Endothelial cell of hepatic sinusoid (primary cell): ENCODE results near the gene MAMLD1.

Experiments
- in situ Hi-C: cut with HindIII; loops from 2 replicates; pipeline ENCODE4 v1.10.0; 2017; ENCODE audit warnings: low sequenced_read_pairs

The MAMLD1 gene, protein sequence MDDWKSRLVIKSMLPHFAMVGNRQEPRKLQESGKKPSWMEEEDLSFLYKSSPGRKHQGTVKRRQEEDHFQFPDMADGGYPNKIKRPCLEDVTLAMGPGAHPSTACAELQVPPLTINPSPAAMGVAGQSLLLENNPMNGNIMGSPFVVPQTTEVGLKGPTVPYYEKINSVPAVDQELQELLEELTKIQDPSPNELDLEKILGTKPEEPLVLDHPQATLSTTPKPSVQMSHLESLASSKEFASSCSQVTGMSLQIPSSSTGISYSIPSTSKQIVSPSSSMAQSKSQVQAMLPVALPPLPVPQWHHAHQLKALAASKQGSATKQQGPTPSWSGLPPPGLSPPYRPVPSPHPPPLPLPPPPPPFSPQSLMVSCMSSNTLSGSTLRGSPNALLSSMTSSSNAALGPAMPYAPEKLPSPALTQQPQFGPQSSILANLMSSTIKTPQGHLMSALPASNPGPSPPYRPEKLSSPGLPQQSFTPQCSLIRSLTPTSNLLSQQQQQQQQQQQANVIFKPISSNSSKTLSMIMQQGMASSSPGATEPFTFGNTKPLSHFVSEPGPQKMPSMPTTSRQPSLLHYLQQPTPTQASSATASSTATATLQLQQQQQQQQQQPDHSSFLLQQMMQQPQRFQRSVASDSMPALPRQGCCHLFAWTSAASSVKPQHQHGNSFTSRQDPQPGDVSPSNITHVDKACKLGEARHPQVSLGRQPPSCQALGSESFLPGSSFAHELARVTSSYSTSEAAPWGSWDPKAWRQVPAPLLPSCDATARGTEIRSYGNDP

DNA sequence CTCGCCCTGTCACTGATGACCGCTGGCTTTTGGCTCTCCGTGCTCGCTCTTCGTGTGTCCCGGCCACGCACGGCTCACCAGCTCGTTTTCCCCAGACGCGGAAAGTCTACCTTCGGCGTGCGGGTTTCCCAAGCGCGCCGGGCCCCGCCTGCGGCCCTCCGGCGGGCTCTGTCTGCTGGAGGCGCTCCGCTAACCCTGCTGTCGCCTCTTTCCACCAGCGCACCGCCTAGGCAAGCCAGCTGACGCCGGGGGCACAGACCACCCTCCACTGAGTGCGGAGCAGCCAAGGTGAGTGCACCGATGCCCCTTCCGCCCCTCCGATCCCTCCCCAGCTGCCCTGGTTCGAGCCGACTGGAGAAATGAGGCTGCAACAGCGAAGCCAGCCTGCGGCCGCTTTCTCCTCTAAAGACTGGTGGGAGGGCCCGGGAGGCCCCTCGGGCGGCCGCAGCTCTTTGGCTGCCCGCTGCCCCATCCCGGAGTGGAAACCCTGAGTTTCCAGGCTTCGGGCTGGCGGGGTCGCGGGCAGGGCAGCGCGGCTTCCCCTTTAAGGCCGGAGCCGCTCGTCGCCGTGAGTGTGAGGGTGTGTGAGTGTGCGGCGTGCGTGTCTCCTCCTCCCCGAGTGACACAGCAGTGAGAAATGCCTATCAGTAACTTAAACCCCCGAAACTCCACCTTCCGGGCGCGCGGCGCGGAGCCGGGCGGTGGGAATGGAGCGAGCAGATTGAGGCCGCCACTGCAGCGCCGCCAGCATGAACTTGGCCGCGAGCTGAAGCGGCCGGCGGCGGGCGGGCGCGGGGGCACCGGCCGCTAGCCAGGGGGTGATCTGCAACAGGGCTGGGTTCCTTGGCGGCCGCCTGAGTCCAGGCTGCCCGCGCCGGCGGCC, at the start of gene MAMLD1:
Gene MAMLD1, plus strand, starts transcription at position 719 of the 883 bp plus-strand sequence. CDS start 82,200 bp downstream, outside the sequence.
- in situ Hi-C loops: no loop called here

DNA sequence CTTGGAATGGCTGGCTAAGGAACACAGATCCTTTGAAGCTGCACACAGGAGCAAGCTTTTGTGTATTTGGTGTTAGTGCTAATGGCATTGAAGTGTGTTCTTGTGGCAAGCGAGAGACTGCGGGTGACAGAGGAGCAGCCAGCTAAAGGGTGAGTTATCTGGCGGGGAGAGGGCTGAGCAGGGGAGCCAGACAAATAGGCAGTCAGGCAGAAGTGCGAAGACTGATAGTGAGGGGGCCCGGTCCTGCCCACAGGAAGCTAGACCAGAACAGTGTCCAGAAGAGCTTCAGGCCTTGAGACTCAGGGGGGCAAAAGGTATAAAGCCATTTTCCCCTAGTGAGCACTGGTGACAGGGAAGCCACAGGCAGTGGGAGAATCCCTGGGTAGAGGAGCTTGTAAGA, 49.6 kb upstream of the MAMLD1 start:
- in situ Hi-C loops: no loop called here

DNA sequence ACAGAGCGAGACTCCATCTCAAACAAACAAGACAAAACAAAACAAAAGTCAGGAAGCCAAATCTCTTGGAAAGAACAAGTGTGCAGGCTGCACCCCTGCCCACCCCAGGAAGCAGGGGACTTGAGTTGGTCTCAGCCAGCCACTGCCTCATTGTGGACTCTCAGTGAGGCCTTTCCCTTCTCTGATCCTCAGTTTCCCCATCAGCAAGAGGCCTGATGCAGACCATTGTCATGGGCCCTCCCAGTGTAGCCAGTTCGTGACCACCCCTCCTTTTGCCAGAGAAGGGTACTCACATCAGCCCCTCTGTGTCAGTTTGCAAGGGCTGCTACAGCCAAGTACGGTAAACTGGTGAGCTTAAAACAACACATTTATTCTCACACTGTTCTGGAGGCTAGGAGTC, 48.9 kb upstream of the MAMLD1 start:
- in situ Hi-C loops: no loop called here

DNA sequence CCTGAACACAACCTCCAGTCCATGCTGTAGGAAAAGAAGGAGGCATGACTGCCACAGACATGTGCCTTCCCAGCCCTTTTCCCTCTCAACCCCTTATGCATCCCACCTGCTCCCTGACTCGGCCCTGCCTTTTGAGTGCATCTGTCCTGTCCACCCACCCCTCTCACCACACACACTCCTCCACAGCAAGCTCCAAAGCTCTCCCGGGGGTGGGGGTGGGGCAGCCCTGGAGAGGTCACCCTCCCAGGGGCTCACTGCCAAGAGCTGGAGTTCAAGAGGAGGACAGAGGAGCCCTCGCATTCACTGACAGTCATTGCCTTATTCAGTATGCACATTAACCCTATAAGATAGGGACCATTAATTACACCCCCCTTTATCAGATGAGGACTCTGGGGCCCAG, 46.6 kb upstream of the MAMLD1 start:
- in situ Hi-C loops: no loop called here

DNA sequence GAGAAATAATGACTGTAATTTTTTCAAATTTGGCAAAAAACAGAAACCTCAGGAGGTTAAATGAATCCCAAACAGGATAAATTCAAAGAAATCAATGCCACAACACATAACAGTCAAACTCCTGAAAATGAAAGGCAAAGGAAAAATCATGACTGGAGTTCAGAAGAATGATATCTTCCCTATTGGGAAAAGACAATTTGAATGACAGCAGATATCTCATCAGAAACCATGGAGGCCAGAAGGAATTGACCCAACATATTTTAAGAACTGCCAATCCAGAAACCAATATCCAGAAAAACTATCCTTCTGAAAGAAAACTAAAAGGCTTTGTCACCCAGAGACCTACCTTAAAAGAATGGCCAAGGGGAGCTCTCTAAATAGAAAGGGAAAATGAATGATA, 40.1 kb upstream of the MAMLD1 start:
- in situ Hi-C loops: no loop called here

DNA sequence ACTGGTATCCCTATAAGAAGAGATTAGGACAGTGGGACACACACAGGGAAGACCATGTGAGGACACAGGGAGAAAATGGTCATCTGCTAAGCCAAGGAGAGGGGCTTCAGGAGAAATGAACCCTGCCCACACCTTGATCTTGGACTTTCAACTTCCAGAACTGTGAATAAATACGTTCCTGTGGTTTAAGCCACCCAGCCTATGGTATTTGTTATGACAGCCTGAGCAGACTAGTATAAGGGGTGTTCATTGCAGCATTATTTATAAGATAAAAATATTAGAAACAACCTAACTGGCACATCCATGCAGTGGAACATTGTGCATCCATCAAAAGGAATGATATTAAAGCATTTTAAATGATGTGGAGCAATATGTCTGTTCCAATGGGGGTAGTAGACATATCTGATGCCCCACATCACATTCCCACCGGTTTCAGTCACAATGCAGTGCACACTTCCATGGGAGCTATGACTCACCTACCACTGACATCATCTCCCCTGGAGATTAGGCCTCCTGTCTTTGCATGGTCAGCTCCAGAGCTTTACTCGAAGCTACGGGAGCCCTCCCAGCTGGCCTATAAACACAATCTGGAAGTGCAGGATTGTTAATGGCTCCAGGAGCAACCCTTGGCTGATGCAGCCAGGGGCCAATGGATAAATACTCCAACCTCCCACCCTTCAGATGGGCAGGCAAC, 38.9 kb upstream of the MAMLD1 start:
- in situ Hi-C loops: no loop called here

DNA sequence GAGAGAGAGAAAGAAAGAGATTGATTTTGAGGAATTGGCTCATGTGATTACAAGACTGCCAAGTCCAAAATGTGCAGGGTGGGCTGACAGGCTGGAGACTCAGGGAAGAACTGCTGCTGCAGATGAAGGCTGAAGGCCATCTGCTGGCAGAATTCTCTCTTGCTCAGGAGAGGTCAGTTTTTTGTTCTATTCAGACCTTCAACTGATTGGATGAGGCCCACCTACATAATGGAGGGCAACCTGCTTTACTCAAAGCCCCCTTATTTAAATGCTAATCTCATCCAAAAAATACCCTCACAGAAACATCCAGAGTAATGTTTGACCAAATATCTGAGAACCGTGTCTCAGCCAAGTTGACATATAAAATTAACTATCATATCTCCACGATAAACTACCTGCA, 38.2 kb upstream of the MAMLD1 start:
- in situ Hi-C loops: loop anchor here (25.0 kb wide), 1 partner anchor 363 kb away; no protein-coding TSS in a partner anchor

DNA sequence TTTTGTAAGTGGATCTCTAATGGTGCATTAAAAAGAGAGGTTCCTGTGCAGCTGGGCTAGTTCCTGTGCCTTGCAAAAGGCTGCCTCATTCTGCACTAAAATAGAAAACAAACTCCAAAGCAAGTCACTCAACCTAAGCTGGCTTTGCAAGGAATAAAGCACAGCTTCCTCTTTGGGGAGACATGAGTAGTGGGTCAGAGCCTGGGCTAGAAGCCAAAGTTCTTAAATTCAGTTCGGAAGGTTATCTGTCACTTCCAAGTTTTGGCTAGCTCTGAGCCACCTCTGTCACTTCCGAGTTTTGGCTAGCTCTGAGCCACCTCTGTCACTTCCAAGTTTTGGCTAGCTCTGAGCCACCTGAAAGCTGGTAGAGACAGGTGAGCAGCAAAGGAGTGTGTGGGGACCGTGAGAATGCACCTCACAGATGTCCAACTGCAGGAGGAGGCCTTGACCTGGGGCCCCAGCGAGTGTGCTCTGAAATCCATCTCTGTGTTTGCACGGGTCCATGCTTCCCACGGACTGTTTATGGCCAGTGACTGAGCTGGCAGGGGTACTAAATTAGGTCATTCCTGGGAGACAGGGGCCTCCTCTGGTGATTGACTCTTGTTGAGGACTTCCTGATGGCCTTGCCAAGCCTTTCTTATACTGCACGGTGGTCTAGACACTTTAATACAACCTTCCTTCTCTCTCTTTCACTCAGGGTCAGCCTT, 36.4 kb upstream of the MAMLD1 start:
- in situ Hi-C loops: loop anchor here (25.0 kb wide), 1 partner anchor 364 kb away; no protein-coding TSS in a partner anchor

DNA sequence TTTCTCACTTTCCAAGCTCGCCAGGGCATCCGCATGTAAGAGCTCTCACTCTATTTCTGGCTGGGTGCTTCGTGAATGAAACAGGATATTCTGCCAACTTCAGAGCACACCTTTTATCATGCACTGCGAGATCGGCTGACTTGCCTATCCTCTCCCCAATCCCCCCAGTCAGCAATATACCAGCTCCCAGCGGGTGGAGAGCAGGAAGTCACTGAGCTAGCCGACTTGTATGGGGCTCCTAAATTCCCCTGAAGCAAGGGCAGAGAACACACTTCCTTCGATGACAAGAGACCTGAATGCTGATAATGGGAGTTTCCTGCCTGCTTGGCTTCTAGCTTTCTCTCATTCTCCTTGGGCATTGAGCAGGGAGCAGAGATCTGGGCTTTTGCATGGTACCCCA, 33.8 kb upstream of the MAMLD1 start:
- in situ Hi-C loops: loop anchor here (25.0 kb wide), 1 partner anchor 367 kb away; no protein-coding TSS in a partner anchor

DNA sequence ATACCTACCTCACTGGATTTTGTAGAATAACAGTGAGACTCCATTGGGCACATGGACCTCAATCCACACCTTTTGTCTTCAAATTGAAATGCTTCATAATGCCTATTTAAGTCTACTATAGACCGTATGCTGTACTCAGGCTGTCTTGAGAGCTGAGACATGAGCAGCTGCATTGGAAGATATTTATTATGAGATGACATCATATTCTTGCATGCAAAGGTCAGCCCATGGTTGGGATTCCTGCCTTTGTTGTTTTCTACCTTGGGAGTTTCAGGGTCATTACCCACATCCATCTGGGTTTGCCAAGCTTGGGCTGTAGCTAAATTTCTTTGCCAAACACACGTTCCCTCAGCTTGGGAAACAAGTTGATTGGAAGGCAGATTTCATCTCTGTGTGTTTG, 33.2 kb upstream of the MAMLD1 start:
- in situ Hi-C loops: loop anchor here (25.0 kb wide), 1 partner anchor 368 kb away; no protein-coding TSS in a partner anchor

DNA sequence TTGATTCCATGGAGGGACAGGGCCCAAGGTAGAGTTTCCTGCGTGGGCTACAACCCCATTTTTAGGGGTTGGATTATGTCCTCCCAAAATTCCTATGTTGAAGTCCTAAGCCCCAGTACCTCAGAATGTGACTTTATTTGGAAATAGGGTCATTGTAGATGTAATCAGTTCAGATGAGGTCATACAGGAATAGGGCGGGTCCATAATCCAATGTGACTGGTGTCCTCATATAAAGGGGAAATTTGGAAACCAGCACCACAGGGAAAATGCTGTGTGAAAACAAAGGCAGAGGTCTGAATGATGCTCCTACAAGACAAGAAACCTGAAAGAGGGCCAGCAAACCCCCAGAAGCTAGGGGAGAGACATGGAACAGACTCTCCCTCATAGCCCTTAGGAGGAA, 31.1 kb upstream of the MAMLD1 start:
- in situ Hi-C loops: loop anchor here (25.0 kb wide), 1 partner anchor 370 kb away; no protein-coding TSS in a partner anchor

DNA sequence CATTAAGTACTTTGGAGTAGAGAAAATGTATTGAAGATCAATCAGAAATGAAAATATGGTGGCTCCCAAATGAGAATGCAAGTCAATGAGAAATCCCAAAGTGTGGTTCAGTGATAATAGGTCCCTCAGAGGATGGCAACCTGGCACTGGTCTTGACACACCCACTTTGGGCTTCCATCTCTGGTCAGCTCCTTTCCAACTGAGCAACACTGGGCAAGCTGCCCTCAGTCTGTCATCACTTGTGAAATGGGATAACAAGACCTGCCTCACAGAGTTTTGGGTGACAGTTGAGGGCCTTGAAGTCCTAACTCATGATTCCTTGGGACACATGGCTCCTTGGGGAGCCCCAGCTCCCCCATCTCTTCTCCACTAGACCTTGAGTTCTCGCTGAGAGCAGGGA, 29.0 kb upstream of the MAMLD1 start:
- in situ Hi-C loops: loop anchor here (25.0 kb wide), 1 partner anchor 372 kb away; no protein-coding TSS in a partner anchor

DNA sequence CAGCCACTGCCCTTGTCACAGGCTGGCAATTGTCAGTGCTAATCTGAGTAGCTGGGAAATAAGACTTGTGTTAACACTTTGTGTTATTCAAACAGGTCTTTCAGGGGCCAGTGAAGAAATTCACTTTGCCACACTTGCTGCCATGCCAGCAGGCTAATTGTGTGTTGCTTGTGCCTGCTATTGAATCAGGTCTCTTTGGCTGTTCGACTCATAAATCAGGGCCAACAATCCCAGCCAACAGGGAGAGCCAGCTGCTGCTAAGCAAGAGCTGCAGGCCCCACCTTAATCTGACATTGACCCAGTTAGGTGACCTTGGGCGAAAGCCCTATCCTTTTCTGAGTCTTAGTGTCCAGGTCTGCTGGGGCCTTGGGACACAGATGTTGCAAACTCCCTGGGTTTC, 28.1 kb upstream of the MAMLD1 start:
- in situ Hi-C loops: loop anchor here (25.0 kb wide), 1 partner anchor 373 kb away; no protein-coding TSS in a partner anchor

DNA sequence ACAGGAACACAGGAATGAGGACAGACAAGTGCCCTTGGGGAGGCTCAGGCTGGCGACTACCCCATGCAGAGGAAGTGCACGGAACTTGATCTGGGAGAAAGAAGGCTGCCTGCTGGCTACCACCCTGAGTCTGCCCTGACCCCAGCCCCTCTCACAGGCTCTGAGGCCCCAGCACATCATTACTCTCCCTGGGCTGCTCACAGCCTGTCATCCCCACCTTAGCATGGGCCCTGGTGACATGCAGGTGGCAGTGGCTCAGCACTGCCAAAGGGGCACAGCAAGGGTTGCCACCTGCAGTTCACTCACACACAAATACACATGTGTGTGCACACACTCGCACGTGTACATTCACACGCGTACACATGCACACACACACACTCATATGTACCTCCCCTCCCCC, 26.1 kb upstream of the MAMLD1 start:
- in situ Hi-C loops: loop anchor here (25.0 kb wide), 1 partner anchor 375 kb away; no protein-coding TSS in a partner anchor

DNA sequence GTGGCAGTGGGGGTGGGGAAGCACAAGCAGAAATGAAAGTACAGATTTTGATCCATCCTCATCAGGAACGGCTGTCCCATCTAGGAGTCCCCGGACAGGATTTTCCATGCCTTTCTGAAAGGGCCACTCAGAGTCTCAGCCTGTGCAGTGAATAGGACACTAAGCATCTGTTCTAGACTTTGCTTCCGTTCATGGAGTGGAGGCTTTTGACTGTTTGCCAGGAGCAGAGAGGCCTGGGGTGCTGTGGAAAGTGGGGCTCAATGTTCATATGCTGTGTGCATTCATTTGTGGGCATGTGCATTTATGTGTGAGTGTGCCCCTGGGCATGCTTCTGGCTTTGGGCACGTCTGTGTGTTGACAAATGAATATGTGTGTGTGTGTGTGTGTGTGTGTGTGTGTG, 25.6 kb upstream of the MAMLD1 start:
- in situ Hi-C loops: loop anchor here (25.0 kb wide), 1 partner anchor 375 kb away; no protein-coding TSS in a partner anchor

DNA sequence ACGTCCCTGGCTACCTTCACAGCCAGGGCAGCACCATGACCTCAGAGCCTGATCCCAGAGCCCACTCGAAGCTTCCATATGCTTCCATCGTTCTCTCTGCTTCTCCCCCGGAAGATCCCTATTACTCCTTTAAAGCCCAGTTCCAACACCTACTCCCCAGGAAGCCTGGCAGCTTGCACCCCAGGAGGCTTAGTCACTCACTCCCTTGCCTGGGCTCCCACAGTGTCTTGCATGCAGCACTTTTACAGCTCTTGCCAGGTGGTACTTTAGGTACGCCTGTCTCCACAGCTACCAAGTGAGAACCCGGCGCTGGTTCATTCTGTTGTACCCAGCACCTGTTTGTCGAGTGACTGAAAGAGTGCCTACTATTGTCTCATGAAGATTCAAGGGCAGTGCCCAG, 24.5 kb upstream of the MAMLD1 start:
- in situ Hi-C loops: loop anchor here (25.0 kb wide), 1 partner anchor 376 kb away; no protein-coding TSS in a partner anchor

DNA sequence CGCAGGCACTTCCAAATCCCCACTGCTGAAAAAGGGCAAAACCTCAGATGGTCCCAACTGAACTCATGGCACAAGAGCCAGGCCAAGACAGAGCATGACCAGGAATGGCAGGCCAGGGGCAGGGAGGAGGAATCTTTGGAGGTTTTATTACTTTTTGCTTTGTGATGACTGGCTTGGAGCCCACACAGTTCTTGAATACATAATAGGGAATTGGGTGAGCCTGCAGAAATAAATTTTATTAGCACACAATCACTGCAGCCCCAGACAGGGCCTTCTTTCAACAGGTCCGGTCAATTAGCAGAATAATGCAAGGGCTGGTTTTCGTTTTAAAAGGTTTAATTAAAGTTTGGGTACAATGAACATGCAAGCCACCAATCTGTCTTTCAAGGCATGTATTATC, 23.4 kb upstream of the MAMLD1 start:
- in situ Hi-C loops: loop anchor here (25.0 kb wide), 1 partner anchor 377 kb away; no protein-coding TSS in a partner anchor

DNA sequence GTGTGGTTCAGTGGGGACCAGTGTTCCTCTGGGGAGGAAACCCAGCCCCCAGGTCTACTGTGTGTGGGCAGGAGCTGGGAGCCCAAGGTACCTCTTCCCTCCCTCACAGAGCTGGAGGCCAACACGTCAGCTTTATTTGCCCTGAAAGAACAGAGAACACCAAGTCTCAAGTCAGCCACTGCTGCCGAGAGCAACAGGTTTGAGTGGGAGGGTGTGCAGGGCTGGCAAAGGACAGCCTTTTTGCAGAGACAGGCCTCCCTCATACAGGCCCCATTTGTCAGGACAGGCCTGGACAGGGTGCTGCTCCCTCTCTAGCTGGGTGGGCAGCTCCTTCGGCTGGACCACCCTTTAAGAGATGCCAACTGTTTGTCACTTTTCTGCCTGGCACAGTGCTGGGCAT, 22.8 kb upstream of the MAMLD1 start:
- in situ Hi-C loops: loop anchor here (25.0 kb wide), 1 partner anchor 378 kb away; no protein-coding TSS in a partner anchor

DNA sequence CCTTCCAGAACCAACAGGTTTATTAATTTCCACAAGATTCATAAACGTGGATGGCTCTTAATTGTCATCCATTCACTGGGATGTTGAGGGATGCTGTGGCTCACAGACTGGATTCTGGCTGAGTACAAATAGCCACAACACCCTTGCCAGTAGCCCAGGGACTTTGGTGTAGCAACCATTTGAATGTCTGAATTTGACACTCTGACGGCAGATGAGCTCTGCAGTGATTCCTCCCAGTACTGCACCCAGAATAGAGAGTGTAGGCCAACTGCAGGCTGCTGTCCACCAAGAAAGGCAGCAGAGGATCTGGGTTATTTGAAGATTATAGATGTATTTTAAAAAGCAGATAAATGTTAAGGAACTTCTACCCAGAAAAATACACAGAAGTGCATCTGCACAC, 15.6 kb upstream of the MAMLD1 start:
- in situ Hi-C loops: loop anchor here (25.0 kb wide), 1 partner anchor 385 kb away; no protein-coding TSS in a partner anchor
